ENCODE results near the gene ITPR3. TPM values are rescaled to one million over a fixed set of nuclear protein-coding genes. Genes with fewer than 3 reads are reported as not detected.

ITPR3 gene
- total RNA-seq, 1 experiment from 2014 or later, result 103 TPM

DNA sequence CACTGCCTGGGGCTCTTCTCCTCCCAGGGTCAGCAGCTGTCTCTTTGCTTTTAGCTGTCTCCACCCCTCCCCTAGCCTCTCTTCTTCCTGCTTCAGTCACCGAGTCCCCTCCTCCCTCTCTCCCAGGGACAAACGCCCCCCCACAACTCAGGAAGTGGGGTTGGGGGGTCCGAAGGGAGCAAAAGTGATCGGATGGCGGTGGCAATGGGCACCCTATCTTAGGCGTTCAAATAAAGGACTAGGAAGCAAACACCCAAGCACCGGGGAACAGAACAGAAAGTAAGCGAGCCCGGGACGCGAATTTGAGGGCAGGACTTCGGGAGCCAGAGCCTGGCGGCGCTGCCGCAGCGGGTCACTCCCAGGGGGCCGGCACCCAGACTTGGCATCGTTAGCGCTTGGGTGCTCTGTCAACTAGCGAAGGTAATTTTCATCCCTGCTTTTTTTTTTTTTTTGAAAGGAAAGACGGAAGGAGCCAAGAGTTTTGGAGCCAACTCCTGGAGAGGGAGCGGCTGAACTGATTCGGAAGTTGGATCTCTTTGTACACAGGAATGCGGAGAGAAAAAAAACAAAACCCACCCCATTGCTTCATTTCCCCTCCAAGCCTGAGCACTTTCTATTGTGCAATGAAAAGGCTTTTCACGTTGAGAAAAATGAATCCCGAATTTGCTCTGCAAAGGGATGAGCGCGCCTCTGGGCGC is 815 bp upstream of the ITPR3 start:
- Histone ChIP-seq H3K27me3 (ENCODE audit: insufficient read depth, low read length) (no peaks in the 10 kb centered on the region), H3K36me3 (ENCODE audit: control insufficient read depth in 1 of 2, insufficient read depth in 2 of 2, low read length in 2 of 2) (peaks cover 6 to 17% of the 10 kb centered on the region in 2 experiments), H3K9me2 (ENCODE audit: insufficient read depth) (no peaks in the 10 kb centered on the region), H3K9ac (ENCODE audit: low read length) (peak overlapping the region; percentile 99), H4K20me1 (ENCODE audit: insufficient read depth) (peaks cover 9% of the 10 kb centered on the region; the same call in 1 of the 2 replicates), H3K4me1 (ENCODE audit: control insufficient read depth in 1 of 2, insufficient read depth in 2 of 2, low read length in 2 of 2) (peaks cover 24 to 37% of the 10 kb centered on the region in 2 experiments), H3K4me2 (ENCODE audit: low read length) (peak overlapping the region; percentile 91), H2AFZ (ENCODE audit: low read depth, low read length, poor library complexity, severe bottlenecking) (no peak overlapping the region), H3K79me2 (ENCODE audit: insufficient read depth, low read length) (peaks cover 40% of the 10 kb centered on the region), H3K27ac (ENCODE audit: low read depth, low read length) (peak overlapping the region; percentile 93), H3K9me3 (ENCODE audit: control insufficient read depth in 1 of 2, insufficient read depth in 1 of 2, low read depth in 1 of 2, low read length in 2 of 2) (no peaks in the 10 kb centered on the region), H3K4me3 (replicated peaks in 1 of 2; ENCODE audit: low read depth in 1 of 2, low read length in 2 of 2) (peak overlapping the region; percentile 91 to 99)
- ATAC-seq (0 out of 2 replicates have a peak, but pooled peaks have one; percentile 13), DNase-seq (ENCODE audit: low read depth, low spot score) (no peak)
- intact Hi-C loops (cut with micrococcal nuclease), result loop anchor here (5.0 kb wide), 1 partner anchor 33 kb away; no protein-coding TSS in a partner anchor
- ChIA-PET RAD21 (ENCODE audit: low non-redundant PET in 1 of 2, low total read pairs in 2 of 2, uncharacterized antibody in 2 of 2, unreplicated experiment in 2 of 2) (interaction anchor here in 1 of 2 experiments (1.0 kb wide), 1 partner anchor 31 kb away, joined by 3 read pairs; no protein-coding TSS in a partner anchor), CTCF (interaction anchor here (0.6 to 0.8 kb wide), 3 partner anchors 11 to 40 kb away, joined by 3 to 5 read pairs (median 4); partner anchors contain the start of gene BAK1), POLR2A (interaction anchor here (0.6 to 0.7 kb wide), 2 partner anchors 15 to 36 kb away, joined by 3 to 8 read pairs; no protein-coding TSS in a partner anchor)
- TF ChIP-seq SIN3A (IDR thresholded peaks at IDR 0.05; ENCODE audit: low read depth) (0 out of 2 replicates have a peak, but pooled peaks have one; percentile 2), EZH2 (IDR thresholded peaks at IDR 0.05) (no peak), POLR2AphosphoS5 (IDR thresholded peaks at IDR 0.05; ENCODE audit: low read depth, low read length) (peak; percentile 32; the same call in 1 of the 2 replicates)
- BruUV-seq (replicated peaks), result TSS peak; percentile 87

DNA sequence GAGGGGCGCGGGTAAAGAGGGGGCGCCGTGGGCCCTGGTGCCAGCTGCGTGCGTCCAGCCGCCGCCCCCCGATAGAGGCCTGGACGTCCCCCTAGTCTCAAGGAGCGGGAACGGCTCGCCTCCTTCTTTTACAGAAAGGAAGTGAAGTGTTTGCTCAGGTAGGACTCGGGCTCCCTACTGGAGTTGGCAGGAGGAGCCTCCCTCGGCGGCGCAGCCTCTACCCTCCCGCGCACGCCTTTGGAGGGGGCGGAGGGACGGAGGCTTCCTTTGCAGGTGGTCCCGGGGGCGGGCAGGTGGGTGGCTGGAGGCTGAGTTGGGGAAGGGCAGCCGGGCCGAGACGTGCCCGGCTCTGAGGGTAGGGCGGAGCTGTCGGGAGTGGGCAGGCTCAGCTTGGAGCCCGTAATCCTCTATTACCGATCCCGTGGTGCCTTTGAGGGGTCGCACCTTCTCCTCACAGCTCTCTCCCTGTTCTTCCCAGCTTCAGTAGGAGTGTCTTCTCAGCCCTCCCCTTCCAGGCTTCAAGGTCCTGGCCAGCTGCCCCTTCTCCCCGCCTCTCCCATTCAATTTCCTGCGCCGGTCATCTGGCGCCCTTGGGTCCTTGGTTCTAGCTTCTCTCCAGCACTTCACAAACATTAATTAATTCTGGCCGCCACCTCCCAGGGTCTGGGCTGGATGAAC is 728 bp downstream of the ITPR3 start:
- BruUV-seq (replicated peaks), result no TSS peak
- H3K4me1 ChIP-seq (ENCODE audit: control insufficient read depth in 1 of 2, insufficient read depth in 2 of 2, low read length in 2 of 2), result peaks cover 24 to 42% of the 10 kb centered on the region in 2 experiments
- H4K20me1 ChIP-seq (ENCODE audit: insufficient read depth), result peaks cover 9% of the 10 kb centered on the region; the same call in 1 of the 2 replicates
- H3K36me3 ChIP-seq (ENCODE audit: control insufficient read depth in 1 of 2, insufficient read depth in 2 of 2, low read length in 2 of 2), result peaks cover 6 to 22% of the 10 kb centered on the region in 2 experiments
- H3K4me2 ChIP-seq (ENCODE audit: low read length), result peak overlapping the region; percentile 91
- H3K79me2 ChIP-seq (ENCODE audit: insufficient read depth, low read length), result peaks cover 56% of the 10 kb centered on the region
- no peak overlapping the region for H2AFZ ChIP-seq (ENCODE audit: low read depth, low read length, poor library complexity, severe bottlenecking)
- ChIA-PET CTCF (interaction anchor here (0.9 kb wide), 1 partner anchor 32 kb away, joined by 4 read pairs; no protein-coding TSS in a partner anchor), POLR2A (interaction anchor here (1.1 to 1.5 kb wide), 2 partner anchors 8 to 32 kb away, joined by 3 to 4 read pairs; no protein-coding TSS in a partner anchor), RAD21 (ENCODE audit: low non-redundant PET in 1 of 2, low total read pairs in 2 of 2, uncharacterized antibody in 2 of 2, unreplicated experiment in 2 of 2) (interaction anchor here in 1 of 2 experiments (1.0 kb wide), 1 partner anchor 32 kb away, joined by 3 read pairs; no protein-coding TSS in a partner anchor)
- no peaks in the 10 kb centered on the region for H3K9me3 ChIP-seq (ENCODE audit: control insufficient read depth in 1 of 2, insufficient read depth in 1 of 2, low read depth in 1 of 2, low read length in 2 of 2)
- no peak for DNase-seq (ENCODE audit: low read depth, low spot score)
- ATAC-seq, result peak; percentile 38
- no peaks in the 10 kb centered on the region for H3K27me3 ChIP-seq (ENCODE audit: insufficient read depth, low read length)
- TF ChIP-seq, protein P1, sequence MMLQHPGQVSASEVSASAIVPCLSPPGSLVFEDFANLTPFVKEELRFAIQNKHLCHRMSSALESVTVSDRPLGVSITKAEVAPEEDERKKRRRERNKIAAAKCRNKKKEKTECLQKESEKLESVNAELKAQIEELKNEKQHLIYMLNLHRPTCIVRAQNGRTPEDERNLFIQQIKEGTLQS (IDR thresholded peaks at IDR 0.05), result no peak
- TF ChIP-seq TCF7L2 (IDR thresholded peaks at IDR 0.05; ENCODE audit: borderline replicate concordance, extremely low read depth, insufficient read depth, insufficient read length), result no peak
- TF ChIP-seq EGR1 (IDR thresholded peaks at IDR 0.05; ENCODE audit: low read depth), result peak; percentile 44; the same call in 1 of the 2 replicates
- peak overlapping the region; percentile 99 for H3K9ac ChIP-seq (ENCODE audit: low read length)
- peak overlapping the region; percentile 98 for H3K27ac ChIP-seq (ENCODE audit: low read depth, low read length)
- H3K9me2 ChIP-seq (ENCODE audit: insufficient read depth), result no peaks in the 10 kb centered on the region
- peak overlapping the region; percentile 91 to 99 for H3K4me3 ChIP-seq (replicated peaks in 1 of 2; ENCODE audit: low read depth in 1 of 2, low read length in 2 of 2)
- intact Hi-C loops (cut with micrococcal nuclease), result loop anchor here (5.0 kb wide), 1 partner anchor 35 kb away; no protein-coding TSS in a partner anchor
